DND-41 (cell line): ENCODE data around the gene CDK4.

Source experiments
- CTCF ChIP-seq: IDR thresholded peaks from 2 replicates; pipeline ENCODE4 v1.5.1; 2012; ENCODE audit warnings: borderline replicate concordance, low read length, moderate library complexity, mild to moderate bottlenecking; ENCODE audit not compliant: poor library complexity, severe bottlenecking; ENCODE audit errors: extremely low read depth
- EZH2 ChIP-seq: IDR thresholded peaks from 3 replicates; pipeline ENCODE4 v1.6.1; 2012; ENCODE audit warnings: borderline replicate concordance, low read depth, mild to moderate bottlenecking, moderate library complexity, low read length, inconsistent platforms; ENCODE audit not compliant: severe bottlenecking

- TF ChIP-seq CTCF = no peak
- TF ChIP-seq EZH2 = no peak
Observed at GRCh38 chr12:57749061-57749460, 3.0 kb downstream of the CDK4 start.
